GM12891 (cell line): ENCODE data around the gene WDR45B.
"Not testable (repeated sequence)": the region's sequence is repeated elsewhere in the genome, so short reads cannot be mapped to it uniquely, and the experiment has no call there.

ENCODE experiments used
- DNase-seq: peaks from one replicate; pipeline ENCODE4 v3.0.0; 2011; ENCODE audit warnings: low spot score; ENCODE audit not compliant: insufficient read length
- FAIRE-seq: peaks from 2 replicates; lab custom pipeline; 2011; peaks lifted over from hg19 to GRCh38; lab: Jason Lieb, UNC
- PAX5 ChIP-seq: IDR thresholded peaks from 2 replicates; pipeline ENCODE4 v1.6.1; 2011; ENCODE audit warnings: low read length, moderate library complexity, mild to moderate bottlenecking; ENCODE audit not compliant: insufficient read depth, severe bottlenecking
- POLR2A ChIP-seq: IDR thresholded peaks from 2 replicates; pipeline ENCODE4 v1.6.1; 2011; ENCODE audit warnings: low read depth, low read length, control low read depth
- POLR2AphosphoS5 ChIP-seq: IDR thresholded peaks from 2 replicates; pipeline ENCODE4 v1.6.1; 2011; ENCODE audit warnings: low read depth, low read length, control low read depth
- POU2F2 ChIP-seq: IDR thresholded peaks from 2 replicates; pipeline ENCODE4 v1.6.1; 2011; ENCODE audit warnings: low read depth, mild to moderate bottlenecking, control low read depth, low read length, moderate library complexity
- SPI1 ChIP-seq: IDR thresholded peaks from 2 replicates; pipeline ENCODE4 v1.6.1; 2011; ENCODE audit warnings: low read depth, low read length, control low read depth
- TAF1 ChIP-seq: IDR thresholded peaks from 2 replicates; pipeline ENCODE4 v1.6.1; 2011; ENCODE audit warnings: low read depth, low read length, control low read depth

WDR45B gene

DNA sequence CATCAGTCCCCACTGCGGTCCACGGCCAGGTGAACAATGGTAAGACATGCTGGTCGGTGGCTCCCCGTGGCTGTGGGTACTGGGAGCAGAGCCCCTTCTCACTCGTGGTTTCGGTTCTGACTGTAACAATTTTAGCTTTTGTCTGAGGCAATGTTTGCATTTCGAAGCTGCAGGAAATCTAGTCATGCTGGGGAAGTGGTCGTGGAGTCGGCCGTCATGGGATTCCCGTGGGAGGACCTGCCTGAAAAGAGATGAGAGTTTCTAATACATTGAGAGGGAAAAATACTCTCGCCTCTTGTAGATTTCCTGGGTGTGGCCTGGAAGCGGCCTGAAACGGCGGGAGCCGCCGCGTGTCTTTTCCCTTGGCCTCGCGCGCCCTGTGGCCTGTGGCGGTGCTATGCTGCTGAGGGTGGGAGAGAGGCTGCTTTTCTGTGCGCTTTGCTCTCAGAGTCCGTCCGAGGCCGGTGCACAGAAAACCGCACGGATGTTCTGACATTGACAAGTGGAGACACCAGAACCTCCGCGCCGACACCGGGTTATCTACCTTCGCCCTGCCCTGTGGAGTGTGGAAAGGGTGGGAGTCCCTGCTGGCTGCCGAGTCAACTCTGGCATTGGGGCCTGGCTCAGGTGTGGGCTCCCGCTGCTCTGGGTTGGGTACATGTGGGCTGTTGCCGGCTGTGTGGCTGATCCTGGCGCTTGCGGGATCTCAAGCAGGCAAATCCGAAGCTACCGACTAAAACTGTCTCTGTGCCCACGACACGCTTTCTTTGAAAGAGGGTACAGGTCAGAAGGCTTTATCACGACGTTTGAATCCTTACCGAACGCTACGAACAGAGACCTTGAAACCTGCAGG lies 60.8 kb downstream of the WDR45B start:
- DNase-seq, result no peak
- no peak for TF ChIP-seq POLR2AphosphoS5
- peak; percentile 35 for FAIRE-seq

DNA sequence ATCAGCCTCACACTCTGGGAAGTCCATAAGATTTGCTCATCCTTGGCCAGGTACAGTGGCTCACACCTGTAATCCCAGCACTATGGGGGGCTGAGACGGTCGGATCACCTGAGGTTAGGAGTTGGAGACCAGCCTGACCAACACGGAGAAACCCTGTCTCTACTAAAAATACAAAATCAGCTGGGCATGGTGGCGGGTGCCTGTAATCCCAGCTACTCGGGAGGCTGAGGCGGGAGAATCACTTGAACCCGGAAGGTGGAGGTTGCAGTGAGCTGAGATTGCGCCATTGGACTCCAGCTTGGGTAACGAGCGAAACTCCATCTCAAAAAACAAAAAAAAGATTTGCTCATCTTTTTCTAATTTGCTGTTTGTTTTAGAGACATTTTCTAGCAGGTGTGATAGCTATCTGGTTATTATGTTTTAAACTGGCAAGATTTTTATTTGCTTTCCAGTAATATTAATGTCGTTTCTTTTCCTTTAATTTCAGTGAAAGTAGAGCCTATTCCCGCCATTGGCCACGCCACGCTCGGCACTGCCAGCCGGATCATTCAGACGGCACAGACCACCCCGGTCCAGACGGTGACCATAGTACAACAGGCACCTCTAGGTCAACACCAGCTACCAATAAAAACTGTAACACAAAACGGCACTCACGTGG lies 61.5 kb downstream of the WDR45B start:
- TF ChIP-seq PAX5 (no peak), POLR2A (no peak), POU2F2 (no peak), TAF1 (no peak), POLR2AphosphoS5 (no peak), SPI1 (no peak)
- FAIRE-seq, result no peak
- DNase-seq, result no peak

DNA sequence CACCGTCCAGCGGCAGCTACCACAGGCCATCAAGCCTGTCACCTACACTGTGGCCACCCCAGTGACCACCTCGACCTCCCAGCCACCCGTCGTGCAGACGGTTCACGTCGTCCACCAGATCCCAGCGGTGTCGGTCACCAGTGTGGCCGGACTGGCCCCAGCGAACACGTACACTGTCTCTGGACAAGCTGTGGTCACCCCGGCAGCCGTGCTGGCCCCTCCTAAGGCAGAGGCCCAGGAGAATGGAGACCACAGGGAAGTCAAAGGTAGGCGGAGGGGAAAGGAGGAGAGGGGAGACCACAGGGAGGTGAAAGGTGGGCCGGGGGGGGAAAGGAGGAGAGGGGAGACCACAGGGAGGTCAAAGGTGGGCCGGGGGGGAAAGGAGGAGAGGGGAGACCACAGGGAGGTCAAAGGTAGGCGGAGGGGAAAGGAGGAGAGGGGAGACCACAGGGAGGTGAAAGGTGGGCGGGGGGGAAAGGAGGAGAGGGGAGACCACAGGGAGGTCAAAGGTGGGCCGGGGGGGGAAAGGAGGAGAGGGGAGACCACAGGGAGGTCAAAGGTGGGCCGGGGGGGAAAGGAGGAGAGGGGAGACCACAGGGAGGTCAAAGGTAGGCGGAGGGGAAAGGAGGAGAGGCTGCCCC lies 62.2 kb downstream of the WDR45B start:
- FAIRE-seq, result peak; percentile 97
- not testable (repeated sequence) for DNase-seq

DNA sequence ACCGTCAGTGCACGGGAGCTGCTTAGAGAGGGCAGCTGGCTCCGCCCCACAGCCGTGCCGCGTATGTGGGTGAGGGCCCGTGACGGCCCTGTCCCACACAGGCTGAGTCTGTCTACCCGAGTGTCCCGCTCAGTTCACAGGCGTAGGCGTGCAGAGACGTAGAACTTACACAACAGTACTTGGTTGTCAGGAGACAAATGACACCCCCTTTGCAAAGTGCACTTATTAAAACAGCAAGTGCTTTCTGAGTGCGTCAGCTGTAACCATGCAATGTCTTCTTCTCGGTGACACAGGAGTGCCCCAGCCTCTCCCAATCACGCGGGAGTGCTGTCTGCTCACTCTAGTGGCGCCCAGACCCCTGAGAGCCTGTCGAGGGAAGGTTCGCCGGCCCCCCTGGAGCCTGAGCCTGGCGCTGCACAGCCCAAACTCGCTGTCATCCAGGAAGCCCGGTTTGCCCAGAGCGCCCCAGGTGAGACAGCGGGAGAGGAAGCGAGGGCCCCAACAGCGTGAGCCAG lies 64.5 kb downstream of the WDR45B start:
- no peak for TF ChIP-seq POU2F2
- TF ChIP-seq SPI1, result no peak
- FAIRE-seq (no peak), DNase-seq (no peak)

DNA sequence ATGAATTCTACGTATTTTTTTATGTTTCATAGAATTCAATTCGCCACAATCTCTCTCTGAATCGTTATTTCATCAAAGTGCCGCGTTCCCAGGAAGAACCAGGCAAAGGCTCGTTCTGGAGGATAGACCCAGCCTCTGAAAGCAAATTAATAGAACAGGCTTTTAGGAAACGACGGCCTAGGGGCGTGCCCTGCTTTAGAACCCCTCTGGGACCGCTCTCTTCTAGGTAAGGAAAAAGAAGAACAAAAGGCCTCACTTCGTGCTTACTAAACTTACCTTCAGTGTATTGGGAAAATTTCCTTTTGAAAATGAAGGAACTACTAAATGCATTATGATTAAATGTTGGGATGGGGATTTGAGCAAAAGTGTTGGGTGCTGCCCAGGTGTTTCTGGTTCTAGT lies 65.5 kb downstream of the WDR45B start:
- DNase-seq (no peak), FAIRE-seq (no peak)
- no peak for TF ChIP-seq POU2F2
- TF ChIP-seq POLR2A, result no peak
- no peak for TF ChIP-seq TAF1
- no peak for TF ChIP-seq PAX5
- TF ChIP-seq POLR2AphosphoS5, result no peak
- no peak for TF ChIP-seq SPI1

DNA sequence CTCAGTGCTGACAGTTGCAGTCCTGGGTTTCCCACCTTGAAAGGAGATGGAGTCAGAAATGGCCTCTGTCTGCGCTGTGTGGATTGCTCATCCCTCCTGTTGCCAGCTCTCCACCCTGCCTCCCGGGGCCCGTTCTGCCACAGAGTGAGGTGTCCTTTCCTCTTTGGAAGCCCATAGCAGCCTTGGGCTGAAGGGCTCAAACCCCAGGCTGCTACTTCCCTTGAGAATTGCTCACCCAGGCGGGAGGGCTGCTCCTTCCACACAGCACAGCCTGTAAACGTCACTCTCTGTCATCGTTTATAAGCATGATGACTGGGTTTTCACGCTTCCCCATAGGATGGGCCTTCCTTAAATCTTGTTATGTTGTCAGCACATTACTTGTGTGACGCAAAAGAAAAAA lies 66.0 kb downstream of the WDR45B start:
- FAIRE-seq (no peak), DNase-seq (no peak)
- no peak for TF ChIP-seq POLR2A
- no peak for TF ChIP-seq POLR2AphosphoS5
- no peak for TF ChIP-seq SPI1
- TF ChIP-seq POU2F2, result no peak
- TF ChIP-seq TAF1, result no peak
- no peak for TF ChIP-seq PAX5

DNA sequence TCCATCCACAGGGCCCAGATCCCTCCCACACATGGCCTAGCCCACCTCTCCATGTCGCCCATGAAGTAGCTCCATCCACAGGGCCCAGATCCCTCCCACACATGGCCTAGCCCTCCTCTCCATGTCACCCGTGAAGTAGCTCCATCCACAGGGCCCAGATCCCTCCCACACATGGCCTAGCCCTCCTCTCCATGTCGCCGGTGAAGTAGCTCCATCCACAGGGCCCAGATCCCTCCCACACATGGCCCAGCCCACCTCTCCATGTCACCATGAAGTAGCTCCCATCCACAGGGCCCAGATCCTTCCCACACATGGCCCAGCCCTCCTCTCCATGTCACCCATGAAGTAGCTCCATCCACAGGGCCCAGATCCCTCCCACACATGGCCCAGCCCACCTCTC lies 68.3 kb downstream of the WDR45B start:
- not testable (repeated sequence) for FAIRE-seq, DNase-seq

DNA sequence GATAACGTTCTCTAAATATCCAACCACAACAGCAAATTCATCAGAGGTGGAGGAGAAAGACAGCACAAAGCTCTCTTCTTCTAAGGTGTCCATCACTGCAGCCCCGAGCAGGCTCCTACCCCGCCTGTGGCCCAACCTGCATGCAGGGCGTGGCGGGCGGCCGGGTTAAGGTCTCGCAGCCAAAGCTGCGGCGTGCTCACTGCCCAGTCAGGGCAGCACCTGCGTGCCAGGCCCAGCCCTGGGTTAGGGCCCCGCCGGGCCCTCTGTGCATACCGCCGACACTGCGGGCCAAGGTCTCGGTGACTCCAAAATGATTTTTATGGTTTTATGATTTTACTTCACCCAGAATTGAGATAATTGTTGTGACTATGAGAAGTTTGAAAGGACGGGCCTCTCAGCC lies 70.9 kb downstream of the WDR45B start:
- TF ChIP-seq POLR2A (no peak), TAF1 (no peak), POLR2AphosphoS5 (no peak), PAX5 (no peak), SPI1 (no peak), POU2F2 (no peak)
- DNase-seq, result no peak
- FAIRE-seq, result no peak

DNA sequence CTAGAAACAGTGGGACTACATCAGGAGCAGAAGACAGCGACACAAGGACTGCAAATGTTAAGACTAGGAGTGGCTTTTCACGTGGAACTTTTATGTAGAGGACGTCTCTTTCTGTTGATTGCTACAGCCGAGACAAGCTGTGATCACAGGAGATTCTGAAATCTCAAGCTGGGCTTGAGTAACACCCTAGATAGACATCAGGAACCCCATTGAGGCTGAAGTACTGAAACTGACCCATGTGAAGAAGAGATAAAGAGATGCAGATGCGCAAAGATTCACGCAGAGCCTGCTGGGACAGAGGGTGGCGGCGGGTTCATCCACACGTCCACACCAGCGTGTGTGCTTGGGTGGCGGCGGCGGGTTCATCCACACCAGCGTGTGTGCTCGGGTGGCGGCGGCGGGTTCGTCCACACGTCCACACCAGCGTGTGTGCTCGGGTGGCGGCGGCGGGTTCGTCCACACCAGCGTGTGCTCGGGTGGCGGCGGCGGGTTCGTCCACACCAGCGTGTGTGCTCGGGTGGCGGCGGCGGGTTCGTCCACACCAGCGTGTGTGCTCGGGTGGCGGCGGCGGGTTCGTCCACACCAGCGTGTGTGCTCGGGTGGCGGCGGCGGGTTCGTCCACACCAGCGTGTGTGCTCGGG lies 72.5 kb downstream of the WDR45B start:
- FAIRE-seq, DNase-seq: not testable (repeated sequence)

DNA sequence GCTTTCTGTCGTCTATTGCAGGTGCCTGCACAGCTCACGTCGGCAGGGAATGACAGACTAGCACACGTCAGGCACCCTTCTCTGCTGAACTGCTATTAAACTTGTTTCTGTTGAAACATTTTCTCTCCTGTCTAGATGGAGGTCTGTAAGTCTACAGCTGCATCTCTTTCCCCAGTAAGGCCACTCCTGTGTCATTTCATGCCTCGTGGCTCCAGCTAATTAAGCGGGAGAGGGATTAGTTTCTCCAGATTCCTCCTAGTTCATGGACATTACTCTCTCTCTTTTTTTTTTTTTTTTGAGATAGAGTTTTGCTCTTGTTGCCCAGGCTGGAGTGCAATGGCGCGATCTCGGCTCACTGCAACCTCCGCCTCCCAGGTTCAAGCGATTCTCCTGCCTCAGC lies 74.2 kb downstream of the WDR45B start:
- FAIRE-seq (no peak), DNase-seq (no peak)
- TF ChIP-seq POLR2A (no peak), TAF1 (no peak), PAX5 (no peak), POU2F2 (no peak), POLR2AphosphoS5 (no peak), SPI1 (no peak)
